C4-2B (cell line): Measurements from ENCODE around the gene LRFN2.

ENCODE experiments used
- H3K27ac ChIP-seq: fragments of 450-650 bp; 2 replicates; pipeline ENCODE4 v1.5.1; 2017
- CTCF ChIP-seq: fragments of 450-650 bp; conservative IDR thresholded peaks from 2 replicates; pipeline ENCODE4 v1.5.1; 2017; ENCODE audit warnings: mild to moderate bottlenecking
- ZFX ChIP-seq: fragments of 450-650 bp; IDR thresholded peaks from 2 replicates; pipeline ENCODE4 v1.6.1; 2017

The LRFN2 gene

GRCh38 chr6:40528051-40528450 is 59.1 kb downstream of the LRFN2 start:
- no peak for TF ChIP-seq ZFX
- no peak for TF ChIP-seq CTCF
- H3K27ac ChIP-seq: no peak overlapping the region

DNA sequence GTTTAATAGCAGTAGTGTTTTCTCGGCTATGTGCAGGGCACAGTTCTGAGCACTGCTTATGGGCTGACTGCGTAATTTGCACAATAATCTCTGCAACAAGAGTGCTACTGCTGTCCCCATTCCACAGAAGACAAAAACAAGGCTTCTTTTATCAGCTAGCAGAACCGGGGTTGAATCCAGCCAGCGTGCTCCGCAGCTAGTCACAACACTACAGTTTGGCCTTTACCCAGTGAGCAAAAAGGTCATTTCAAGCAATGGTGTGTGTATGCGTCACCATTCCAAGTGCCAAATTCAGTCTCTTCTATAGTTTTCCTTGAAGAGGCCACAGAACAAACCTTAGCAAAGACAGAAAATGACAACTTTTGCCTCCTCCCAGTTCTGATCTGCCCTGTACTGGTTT is 61.1 kb downstream of the LRFN2 start:
- H3K27ac ChIP-seq: no peak overlapping the region
- no peak for TF ChIP-seq ZFX
- no peak for TF ChIP-seq CTCF

DNA sequence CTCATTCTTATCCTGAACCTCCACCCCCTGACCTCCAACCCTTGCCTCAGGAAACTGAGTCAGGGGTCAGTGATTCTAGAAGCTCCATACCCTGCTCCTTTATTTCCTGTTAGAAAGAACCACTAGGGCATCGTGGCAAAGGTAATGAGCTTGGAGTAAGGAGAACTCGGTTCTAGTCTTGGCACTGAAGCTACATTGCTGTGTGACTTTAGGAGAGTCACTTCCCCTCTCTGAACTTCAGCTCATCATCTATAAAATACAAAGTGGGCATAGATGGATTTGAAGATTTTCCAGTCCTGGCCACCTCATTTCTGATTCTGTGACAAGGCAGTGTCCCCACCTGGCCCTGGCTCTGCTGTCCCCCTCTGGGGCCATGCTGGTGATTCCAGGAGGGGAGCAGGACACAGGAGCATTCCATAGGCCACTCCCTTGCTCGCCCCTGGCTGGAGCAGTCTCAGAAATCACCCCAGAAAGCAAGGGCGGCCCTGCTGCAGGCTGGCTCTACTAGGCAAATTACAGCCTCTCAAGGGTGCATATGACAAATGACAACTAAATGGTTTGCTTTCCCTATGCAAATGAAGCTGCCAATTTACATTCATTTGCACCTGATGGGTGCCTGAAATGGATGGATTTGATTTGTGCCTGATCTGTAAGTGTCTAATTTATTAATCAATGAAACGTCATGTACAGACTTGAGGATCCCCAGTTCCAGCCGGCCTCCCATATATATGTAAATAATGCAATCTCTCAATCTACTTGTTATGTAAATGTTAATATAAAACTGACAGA is 62.2 kb downstream of the LRFN2 start:
- no peak overlapping the region for H3K27ac ChIP-seq
- no peak for TF ChIP-seq CTCF
- no peak for TF ChIP-seq ZFX

- H3K27ac ChIP-seq: no peak overlapping the region
- TF ChIP-seq ZFX: no peak
Observed at GRCh38 chr6:40523505-40524172, 63.5 kb downstream of the LRFN2 start.

- TF ChIP-seq CTCF (no peak), ZFX (no peak)
Observed at GRCh38 chr6:40521496-40521895, 65.7 kb downstream of the LRFN2 start.

GRCh38 chr6:40520678-40521077 is 66.5 kb downstream of the LRFN2 start:
- TF ChIP-seq CTCF (no peak), ZFX (no peak)

More at GRCh38 chr6:40521496-40521895, 65.7 kb downstream of the LRFN2 start:
- no peak overlapping the region for H3K27ac ChIP-seq

GRCh38 chr6:40520084-40520483 is 67.1 kb downstream of the LRFN2 start:
- no peak for TF ChIP-seq CTCF
- no peak for TF ChIP-seq ZFX
- no peak overlapping the region for H3K27ac ChIP-seq

More at GRCh38 chr6:40520678-40521077, 66.5 kb downstream of the LRFN2 start:
- no peak overlapping the region for H3K27ac ChIP-seq
